HG03025 (cell line): ENCODE results near the gene CR1L.
"Not testable (repeated sequence)": the region's sequence is repeated elsewhere in the genome, so short reads cannot be mapped to it uniquely, and the experiment has no call there.

Experiments used
- ATAC-seq: cut with Tn5 transposase; IDR thresholded peaks from one replicate; pipeline ENCODE4 v1.9.1; 2021; ENCODE audit warnings: mild to moderate bottlenecking, moderate library complexity; ENCODE audit not compliant: unreplicated experiment, low FRiP score

CR1L gene

GRCh38 chr1:207644852-207645634 is at the start of gene CR1L:
CR1L (plus strand) TSS chr1:207645133; CDS start chr1:207645234, 101 bp downstream.
- peak; percentile 77 for ATAC-seq

- ATAC-seq = no peak
Measured at GRCh38 chr1:207603777-207604176, 41.2 kb upstream of the CR1L start.

- ATAC-seq = no peak
Measured at GRCh38 chr1:207605444-207606361, 39.2 kb upstream of the CR1L start.

GRCh38 chr1:207606362-207606755 is 38.6 kb upstream of the CR1L start:
- no peak for ATAC-seq

- ATAC-seq = no peak
Measured at GRCh38 chr1:207612762-207613161, 32.2 kb upstream of the CR1L start.

GRCh38 chr1:207619871-207620542 is 24.9 kb upstream of the CR1L start:
- ATAC-seq = no peak

- no peak for ATAC-seq
Measured at GRCh38 chr1:207620543-207620893, 24.4 kb upstream of the CR1L start.

GRCh38 chr1:207625504-207626071 is 19.3 kb upstream of the CR1L start:
- not testable (repeated sequence) for ATAC-seq

GRCh38 chr1:207626972-207627337 is 18.0 kb upstream of the CR1L start:
- ATAC-seq = no peak

GRCh38 chr1:207627496-207627895 is 17.4 kb upstream of the CR1L start:
- ATAC-seq = no peak

- ATAC-seq = no peak
Measured at GRCh38 chr1:207628776-207629175, 16.2 kb upstream of the CR1L start.

- no peak for ATAC-seq
Measured at GRCh38 chr1:207631137-207631536, 13.8 kb upstream of the CR1L start.

- ATAC-seq = no peak
Measured at GRCh38 chr1:207633226-207633625, 11.7 kb upstream of the CR1L start.

GRCh38 chr1:207633699-207634289 is 11.1 kb upstream of the CR1L start:
- not testable (repeated sequence) for ATAC-seq

- not testable (repeated sequence) for ATAC-seq
Measured at GRCh38 chr1:207634293-207634692, 10.6 kb upstream of the CR1L start.

- not testable (repeated sequence) for ATAC-seq
Measured at GRCh38 chr1:207635569-207636186, 9.3 kb upstream of the CR1L start.

- not testable (repeated sequence) for ATAC-seq
Measured at GRCh38 chr1:207638487-207639145, 6.3 kb upstream of the CR1L start.

- not testable (repeated sequence) for ATAC-seq
Measured at GRCh38 chr1:207639362-207639761, 5.6 kb upstream of the CR1L start.

GRCh38 chr1:207644166-207644851 is 624 bp upstream of the CR1L start:
- ATAC-seq = no peak
